Left renal cortex interstitium (tissue), 4 donors: ENCODE measurements around the gene MUCL1. TPM values are rescaled to one million over a fixed set of nuclear protein-coding genes. Genes with fewer than 3 reads are reported as not detected.
A peak's percentile ranks its signal among the peaks of the same experiment; 100 is the strongest.
"Not testable (repeated sequence)": the region's sequence is repeated elsewhere in the genome, so short reads cannot be mapped to it uniquely, and the experiment has no call there.

ENCODE experiments used
- DNase-seq, 4 donors: peaks; one replicate each; pipeline ENCODE4 v3.0.0-alpha.2; 2013; ENCODE audit warnings: low read depth in 4 of 4, low spot score in 2 of 4, missing footprints in 1 of 4
- polyA plus RNA-seq, 4 donors: library from polyadenylated mRNA; unstranded; fragments of 120-200 nt; gene quantifications; one replicate each; pipeline ENCODE4 v1.2.1, GENCODE V29; 2013; ENCODE audit not compliant: insufficient read length in 4 of 4

Gene MUCL1
- polyA plus RNA-seq, result under 1 TPM in 1 of 4 donors, not detected in 3; 0.41 TPM

- peak in 1 of 4 donors; percentile 12 for DNase-seq
These were observed at the start of gene MUCL1 for GRCh38 chr12:54853933-54854538. TSS of gene MUCL1 (plus strand) at chr12:54854516. CDS start at chr12:54854583, 67 bp downstream.

- DNase-seq, result no peak
These were observed 32.6 kb upstream of the MUCL1 start for GRCh38 chr12:54821676-54822075.

- DNase-seq, result no peak
These were observed 29.9 kb upstream of the MUCL1 start for GRCh38 chr12:54824402-54824801.

GRCh38 chr12:54829511-54829910 is 24.8 kb upstream of the MUCL1 start:
- no peak for DNase-seq

- no peak for DNase-seq
These were observed 24.1 kb upstream of the MUCL1 start for GRCh38 chr12:54830199-54830598.

- DNase-seq, result no peak
These were observed 22.7 kb upstream of the MUCL1 start for GRCh38 chr12:54831631-54832030.

GRCh38 chr12:54840244-54840865 is 14.0 kb upstream of the MUCL1 start:
- DNase-seq, result no peak

GRCh38 chr12:54857406-54857805 is 3.1 kb downstream of the MUCL1 start:
- DNase-seq, result no peak

GRCh38 chr12:54858562-54858961 is 4.2 kb downstream of the MUCL1 start:
- DNase-seq, result no peak

- no peak for DNase-seq
These were observed 5.2 kb downstream of the MUCL1 start for GRCh38 chr12:54859502-54859901.

GRCh38 chr12:54861927-54862326 is 7.6 kb downstream of the MUCL1 start:
- no peak for DNase-seq

GRCh38 chr12:54863948-54864618 is 9.8 kb downstream of the MUCL1 start:
- no peak for DNase-seq

GRCh38 chr12:54865683-54866324 is 11.5 kb downstream of the MUCL1 start:
- no peak for DNase-seq

GRCh38 chr12:54868690-54869089 is 14.4 kb downstream of the MUCL1 start:
- no peak for DNase-seq

- DNase-seq, result no peak
These were observed 15.7 kb downstream of the MUCL1 start for GRCh38 chr12:54870048-54870447.

- no peak for DNase-seq
These were observed 16.3 kb downstream of the MUCL1 start for GRCh38 chr12:54870617-54871016.

GRCh38 chr12:54879150-54879549 is 24.8 kb downstream of the MUCL1 start:
- DNase-seq, result no peak

- DNase-seq, result no peak
These were observed 25.3 kb downstream of the MUCL1 start for GRCh38 chr12:54879579-54879978.

GRCh38 chr12:54882079-54882478 is 27.8 kb downstream of the MUCL1 start:
- DNase-seq, result no peak

GRCh38 chr12:54882597-54882996 is 28.3 kb downstream of the MUCL1 start:
- DNase-seq, result not testable (repeated sequence)

GRCh38 chr12:54888428-54888827 is 34.1 kb downstream of the MUCL1 start:
- not testable (repeated sequence) for DNase-seq
